RWPE1 (cell line): Measurements from ENCODE around the gene WDR35.

Experiments used
- CTCF ChIA-PET: fragments of 350-600 bp; sonication (Branson Sonifier 250); formaldehyde crosslinking; extraction: SDS; loops from one replicate; lab custom pipeline; 2021; lab: Yijun Ruan, JAX
- POLR2A ChIA-PET: fragments of 400-600 bp; formaldehyde crosslinking; extraction: SDS; loops from one replicate; lab custom pipeline; 2020; ENCODE audit warnings: antibody characterized with exemption; ENCODE audit not compliant: low non-redundant PET; lab: Yijun Ruan, JAX
- DNase-seq: peaks from one replicate; pipeline ENCODE4 v3.0.0; 2012; ENCODE audit warnings: low spot score
- H3K27ac ChIP-seq: fragments of 450-650 bp; 2 replicates; pipeline ENCODE4 v1.5.1; 2017
- CTCF ChIP-seq: fragments of 450-650 bp; conservative IDR thresholded peaks from 2 replicates; pipeline ENCODE4 v1.5.1; 2017; ENCODE audit warnings: low read depth, mild to moderate bottlenecking

The WDR35 gene

GRCh38 chr2:19955544-19956422 is 34.1 kb downstream of the WDR35 start:
- peak; percentile 72 for DNase-seq
- ChIA-PET CTCF (interaction anchor here (0.6 to 1.2 kb wide), 16 partner anchors 9 to 249 kb away, joined by 3 to 7 read pairs (median 4); partner anchors contain the start of gene MATN3), POLR2A (no interaction called here)
- peak; percentile 91 for TF ChIP-seq CTCF
- H3K27ac ChIP-seq, result no peak overlapping the region

- DNase-seq, result no peak
- POLR2A ChIA-PET, result no interaction called here
- CTCF ChIA-PET, result interaction anchor here (0.7 kb wide), 3 partner anchors 9 to 792 kb away, joined by 3 to 4 read pairs (median 3); no protein-coding TSS in a partner anchor
- TF ChIP-seq CTCF, result no peak
- no peak overlapping the region for H3K27ac ChIP-seq
Measured at GRCh38 chr2:19949071-19949470, 40.8 kb downstream of the WDR35 start.

- no peak for TF ChIP-seq CTCF
- DNase-seq, result no peak
- H3K27ac ChIP-seq, result no peak overlapping the region
- POLR2A ChIA-PET, result no interaction called here
- CTCF ChIA-PET, result interaction anchor here (1.0 kb wide), 1 partner anchor 8 kb away, joined by 4 read pairs; no protein-coding TSS in a partner anchor
Measured at GRCh38 chr2:19947184-19947940, 42.5 kb downstream of the WDR35 start.

- DNase-seq, result no peak
- no peak for TF ChIP-seq CTCF
- POLR2A ChIA-PET, result no interaction called here
- H3K27ac ChIP-seq, result no peak overlapping the region
- CTCF ChIA-PET, result no interaction called here
Measured at GRCh38 chr2:19944205-19944845, 45.6 kb downstream of the WDR35 start.

GRCh38 chr2:19943189-19943588 is 46.7 kb downstream of the WDR35 start:
- POLR2A ChIA-PET, result no interaction called here
- TF ChIP-seq CTCF, result no peak
- no peak for DNase-seq
- CTCF ChIA-PET, result no interaction called here
- no peak overlapping the region for H3K27ac ChIP-seq

GRCh38 chr2:19942199-19942598 is 47.7 kb downstream of the WDR35 start:
- DNase-seq, result no peak
- ChIA-PET POLR2A (no interaction called here), CTCF (interaction anchor here (0.6 kb wide), 1 partner anchor 411 kb away, joined by 3 read pairs; no protein-coding TSS in a partner anchor)
- TF ChIP-seq CTCF, result no peak
- H3K27ac ChIP-seq, result no peak overlapping the region
